Measurements from ENCODE around the gene GALNT5.
"Not testable (repeated sequence)": the region's sequence is repeated elsewhere in the genome, so short reads cannot be mapped to it uniquely, and the experiment has no call there.

Gene GALNT5

GRCh38 chr2:157327621-157328500 is 70.4 kb downstream of the GALNT5 start:
- peak; percentile 34 to 80 for DNase-seq

- DNase-seq: peak; percentile 35 to 73
Measured at GRCh38 chr2:157329524-157329923, 72.0 kb downstream of the GALNT5 start.

- DNase-seq: no peak
Measured at GRCh38 chr2:157333304-157334047, 76.0 kb downstream of the GALNT5 start.

DNA sequence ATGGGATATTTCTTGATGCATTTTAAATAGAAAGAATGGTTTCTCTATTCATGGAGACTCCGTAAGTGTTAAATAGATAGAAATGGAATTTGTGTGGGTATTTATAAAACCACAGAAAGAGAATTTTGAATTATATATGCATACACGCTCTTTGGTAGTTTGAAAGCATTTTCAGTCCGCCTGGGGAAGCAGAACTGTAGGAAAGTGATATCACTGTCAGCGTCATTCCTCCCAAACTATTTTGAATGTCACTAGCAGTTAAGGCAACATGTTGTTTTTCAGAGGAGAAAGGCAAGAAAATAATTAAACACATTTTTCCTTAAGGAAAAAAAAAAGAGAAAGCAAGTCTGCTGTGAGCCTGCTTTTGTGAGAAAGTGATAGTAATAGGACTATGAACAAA is 76.8 kb downstream of the GALNT5 start:
- no peak for DNase-seq

GRCh38 chr2:157334797-157335196 is 77.3 kb downstream of the GALNT5 start:
- no peak for DNase-seq

GRCh38 chr2:157336137-157337010 is 78.9 kb downstream of the GALNT5 start:
- DNase-seq: peak; percentile 8 to 66

DNA sequence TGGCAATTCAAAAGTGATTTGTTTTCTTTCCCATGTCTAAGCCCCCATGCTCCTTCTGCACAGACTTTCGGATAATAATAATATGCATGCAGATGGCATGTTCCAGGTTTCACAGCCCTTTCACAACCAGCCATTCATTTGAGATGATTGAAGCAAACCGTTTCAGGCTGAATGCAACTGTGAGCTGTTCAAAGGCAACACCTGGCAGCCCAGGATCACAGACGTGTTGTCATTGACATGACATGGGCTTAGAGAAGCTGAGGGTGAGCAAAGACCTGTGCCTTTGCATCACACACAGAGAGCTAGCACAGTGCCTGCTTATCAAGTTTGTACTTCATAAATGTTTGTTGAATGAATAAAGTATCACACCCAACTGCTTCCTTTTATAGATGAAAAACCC is 80.5 kb downstream of the GALNT5 start:
- DNase-seq: no peak

GRCh38 chr2:157339965-157340655 is 82.6 kb downstream of the GALNT5 start:
- no peak for DNase-seq

GRCh38 chr2:157341381-157341780 is 83.9 kb downstream of the GALNT5 start:
- not testable (repeated sequence) for DNase-seq

DNA sequence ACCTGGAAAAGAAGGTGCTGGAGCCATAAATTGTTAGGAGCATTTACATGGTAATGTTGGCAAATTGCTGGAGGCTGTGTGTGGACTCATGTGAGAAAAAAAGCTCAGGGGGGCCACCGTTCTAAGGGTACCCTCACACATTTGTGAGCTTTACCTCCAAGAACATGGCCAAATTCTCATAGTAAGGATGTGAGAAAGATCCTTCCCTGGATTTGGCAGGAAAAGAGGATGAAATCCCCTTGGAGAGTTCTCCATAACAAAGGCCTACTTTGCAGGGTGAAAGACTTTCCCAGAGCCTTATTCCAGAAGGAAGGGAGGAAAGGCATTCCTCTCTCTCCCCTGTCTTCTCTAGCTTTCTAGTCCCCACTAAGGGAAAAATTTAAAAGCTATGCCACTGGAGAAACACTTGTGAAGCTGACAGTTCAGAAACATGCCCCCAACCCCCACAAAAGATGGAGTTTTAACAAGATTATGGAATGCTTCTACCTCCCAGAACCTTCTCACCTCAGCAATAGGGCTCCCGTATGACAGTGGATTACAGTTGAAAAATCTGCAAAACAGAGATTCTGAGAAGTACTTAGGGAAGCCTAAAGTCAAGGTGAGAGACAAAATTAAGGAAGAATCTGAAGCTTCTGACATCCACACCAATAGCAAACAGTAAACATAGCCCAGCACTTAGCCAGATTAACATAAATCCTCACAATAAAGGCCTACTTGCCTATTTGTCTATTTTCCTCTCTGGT is 88.3 kb downstream of the GALNT5 start:
- DNase-seq: no peak

- no peak for DNase-seq
Measured at GRCh38 chr2:157348291-157348921, 90.9 kb downstream of the GALNT5 start.

- DNase-seq: no peak
Measured at GRCh38 chr2:157349949-157350515, 92.5 kb downstream of the GALNT5 start.

GRCh38 chr2:157355618-157356017 is 98.1 kb downstream of the GALNT5 start:
- DNase-seq: no peak

GRCh38 chr2:157359628-157360027 is 102.1 kb downstream of the GALNT5 start:
- DNase-seq: no peak

DNA sequence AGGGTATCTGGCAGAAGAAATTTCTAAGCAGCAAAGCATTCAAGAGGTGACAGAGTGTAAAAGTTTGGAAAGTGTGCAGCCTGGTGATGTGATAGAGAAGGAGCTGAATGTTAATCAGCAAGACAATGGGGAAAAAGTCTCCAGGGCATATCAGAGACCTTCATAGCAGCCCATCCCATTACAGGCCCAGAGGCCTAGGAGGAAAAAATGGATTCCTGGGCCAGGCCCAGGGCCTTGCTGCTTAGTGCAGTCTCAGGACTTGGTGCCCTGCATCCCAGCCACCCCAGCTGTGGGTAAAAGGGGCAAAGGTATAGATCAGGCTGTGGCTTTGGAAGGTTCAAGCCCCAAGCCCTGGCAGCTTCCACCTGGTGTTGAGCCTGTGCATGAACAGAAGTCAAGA is 104.0 kb downstream of the GALNT5 start:
- no peak for DNase-seq

DNA sequence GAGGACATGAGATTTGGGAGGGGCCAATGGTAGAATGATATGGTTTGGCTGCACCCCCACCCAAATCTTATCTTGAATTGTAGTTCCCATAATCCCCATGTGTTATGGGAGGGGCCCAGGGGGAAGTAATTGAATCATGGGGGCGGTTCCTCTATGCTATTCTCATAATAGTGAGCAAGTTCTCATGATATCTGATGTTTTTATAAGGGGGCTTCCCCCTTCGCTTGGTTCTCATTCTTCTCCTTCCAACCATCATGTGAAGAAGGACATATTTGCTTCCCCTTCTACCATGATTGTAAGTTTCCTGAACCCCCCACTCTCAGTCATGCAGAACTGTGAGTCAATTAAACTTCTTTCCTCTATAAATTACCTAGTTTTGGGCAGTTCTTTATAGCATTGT is 105.1 kb downstream of the GALNT5 start:
- DNase-seq: no peak

- no peak for DNase-seq
Measured at GRCh38 chr2:157363612-157364101, 106.2 kb downstream of the GALNT5 start.

All from NCI-H446 (cell line).